ENCODE results near the gene CTNNA1.

DNA sequence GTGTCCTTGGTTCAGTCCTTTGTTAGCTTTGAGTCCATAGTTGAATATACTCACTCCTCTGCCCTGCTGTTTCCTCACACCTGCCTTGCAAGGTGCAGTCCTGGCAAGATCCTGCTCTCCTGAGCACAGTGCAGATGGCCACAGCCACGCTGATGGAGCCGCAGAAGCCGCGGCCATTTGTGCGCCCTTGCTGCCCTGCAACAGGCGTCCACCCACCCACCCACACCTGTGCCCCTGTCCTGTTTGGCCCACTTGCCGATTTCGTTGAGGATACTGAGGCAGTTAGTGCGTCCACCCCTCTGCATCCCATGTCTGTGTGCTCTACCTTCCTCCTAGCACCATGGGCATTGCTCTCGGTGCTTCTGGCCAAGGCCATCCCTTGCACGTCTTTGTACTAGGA lies 173.0 kb downstream of the CTNNA1 start:
- TF ChIP-seq PATZ1 (CRISPR knock-in tag; IDR thresholded peaks at IDR 0.05; ENCODE audit: borderline replicate concordance): no peak
- no peak for TF ChIP-seq TCF4 (CRISPR knock-in tag; IDR thresholded peaks at IDR 0.05; ENCODE audit: borderline replicate concordance)
- TF ChIP-seq BACH2 (CRISPR knock-in tag; IDR thresholded peaks at IDR 0.05; ENCODE audit: borderline replicate concordance): no peak
- no peak for TF ChIP-seq SNAI2 (CRISPR knock-in tag; IDR thresholded peaks at IDR 0.05)
- no peak for TF ChIP-seq CSDC2 (CRISPR knock-in tag; IDR thresholded peaks at IDR 0.05)
- no peak for TF ChIP-seq ARNTL (CRISPR knock-in tag; IDR thresholded peaks at IDR 0.05; ENCODE audit: borderline replicate concordance, low read depth)
- TF ChIP-seq OSR1 (CRISPR knock-in tag; IDR thresholded peaks at IDR 0.05): no peak

Data from SK-N-SH treated with all-trans-retinoic acid at 6 μM for 48 hours (cell line).